Neural cell (in vitro differentiated cells): ENCODE measurements around the gene TRABD2B. TPM values are rescaled to one million over a fixed set of nuclear protein-coding genes. Genes with fewer than 3 reads are reported as not detected.

ENCODE experiments used
- H2AFZ ChIP-seq: fragments of 200-600, 300-800 bp; sonication (generic), shearing (Covaris generic); 2 replicates; pipeline ENCODE4 v1.6.0; 2014; ENCODE audit warnings: low read depth, mild to moderate bottlenecking, antibody characterized with exemption, low read length, moderate library complexity
- H3F3A ChIP-seq: fragments of 200-600 bp; shearing (Covaris generic); 2 replicates; pipeline ENCODE4 v1.6.1; 2016; ENCODE audit warnings: mild to moderate bottlenecking, moderate library complexity, mixed read lengths, antibody characterized with exemption, low read length; ENCODE audit not compliant: insufficient read depth, poor library complexity, severe bottlenecking
- H3K27ac ChIP-seq: fragments of 200-600, 300-800 bp; sonication (generic), shearing (Covaris generic); 2 replicates; pipeline ENCODE4 v1.5.1; 2014; ENCODE audit warnings: mild to moderate bottlenecking, low read length, moderate library complexity
- H3K27me3 ChIP-seq: fragments of 300-800, 200-600 bp; sonication (generic), shearing (Covaris generic); 2 replicates; pipeline ENCODE4 v1.6.0; 2014; ENCODE audit warnings: mild to moderate bottlenecking, low read depth, low read length, moderate library complexity; ENCODE audit not compliant: insufficient read depth
- H3K36me3 ChIP-seq: fragments of 300-800, 200-600 bp; sonication (generic), shearing (Covaris generic); 2 replicates; pipeline ENCODE4 v1.5.1; 2014; ENCODE audit warnings: mild to moderate bottlenecking, antibody characterized with exemption, low read length, moderate library complexity; ENCODE audit not compliant: insufficient read depth
- H3K4me2 ChIP-seq: fragments of 300-800, 200-600 bp; sonication (generic), shearing (Covaris generic); 2 replicates; pipeline ENCODE4 v1.6.0; 2014; ENCODE audit warnings: mild to moderate bottlenecking, low read length
- H3K4me3 ChIP-seq: fragments of 300-800, 200-600 bp; sonication (generic), shearing (Covaris generic); 2 replicates; pipeline ENCODE4 v1.5.1; 2014; ENCODE audit warnings: mild to moderate bottlenecking, low read length, moderate library complexity
- H3K79me2 ChIP-seq: fragments of 200-600 bp; shearing (Covaris generic); replicated peaks from 2 replicates; pipeline ENCODE4 v1.6.0; 2014; ENCODE audit warnings: mild to moderate bottlenecking, low read length, moderate library complexity; ENCODE audit not compliant: insufficient read depth
- H3K9ac ChIP-seq: fragments of 300-800, 200-600 bp; sonication (generic), shearing (Covaris generic); 2 replicates; pipeline ENCODE4 v1.6.1; 2016; ENCODE audit warnings: mild to moderate bottlenecking, low read length, mixed read lengths
- H3K9me2 ChIP-seq: fragments of 200-600 bp; shearing (Covaris generic); 2 replicates; pipeline ENCODE4 v1.6.1; 2016; ENCODE audit warnings: mild to moderate bottlenecking, low read length, mixed read lengths; ENCODE audit not compliant: insufficient read depth
- H3K9me3 ChIP-seq: fragments of 200-600, 300-800 bp; sonication (generic), shearing (Covaris generic); 2 replicates; pipeline ENCODE4 v1.6.1; 2016; ENCODE audit warnings: mild to moderate bottlenecking, mixed run types, low read length, moderate library complexity, mixed read lengths
- H4K20me1 ChIP-seq: fragments of 200-600 bp; shearing (Covaris generic); 2 replicates; pipeline ENCODE4 v1.6.1; 2016; ENCODE audit warnings: mild to moderate bottlenecking, mixed run types; ENCODE audit not compliant: insufficient read depth
- CTCF ChIP-seq: fragments of 450-650 bp; IDR thresholded peaks from 2 replicates; pipeline ENCODE4 v1.5.1; 2014; ENCODE audit warnings: antibody characterized with exemption, mild to moderate bottlenecking, moderate library complexity; ENCODE audit not compliant: poor library complexity, severe bottlenecking
- EP300 ChIP-seq: fragments of 450-650 bp; conservative IDR thresholded peaks from 2 replicates; pipeline ENCODE4 v1.6.1; 2014; ENCODE audit warnings: antibody characterized with exemption, mild to moderate bottlenecking, moderate library complexity; ENCODE audit not compliant: poor library complexity, severe bottlenecking
- EZH2 ChIP-seq: fragments of 200-600, 300-800 bp; shearing (Covaris generic), sonication (generic); IDR thresholded peaks from 2 replicates; pipeline ENCODE4 v1.6.1; 2014; ENCODE audit warnings: antibody characterized with exemption, low read length, borderline replicate concordance, mild to moderate bottlenecking; ENCODE audit not compliant: insufficient read depth, poor library complexity, severe bottlenecking
- MXI1 ChIP-seq: fragments of 450-650 bp; conservative IDR thresholded peaks from 2 replicates; pipeline ENCODE4 v1.6.1; 2014; ENCODE audit warnings: antibody characterized with exemption, mild to moderate bottlenecking; ENCODE audit not compliant: poor library complexity, severe bottlenecking
- POLR2AphosphoS5 ChIP-seq: IDR thresholded peaks from 2 replicates; pipeline ENCODE4 v1.6.1; 2012
- RAD21 ChIP-seq: fragments of 450-650 bp; conservative IDR thresholded peaks from 2 replicates; pipeline ENCODE4 v1.6.1; 2014; ENCODE audit warnings: antibody characterized with exemption, mild to moderate bottlenecking, moderate library complexity
- REST ChIP-seq: IDR thresholded peaks from 2 replicates; pipeline ENCODE4 v1.6.1; 2012; ENCODE audit warnings: borderline replicate concordance
- SMC3 ChIP-seq: fragments of 450-650 bp; conservative IDR thresholded peaks from 2 replicates; pipeline ENCODE4 v1.6.1; 2014; ENCODE audit warnings: antibody characterized with exemption, mild to moderate bottlenecking, moderate library complexity; ENCODE audit not compliant: poor library complexity
- TAF1 ChIP-seq: IDR thresholded peaks from 2 replicates; pipeline ENCODE4 v1.6.1; 2012; ENCODE audit warnings: low read depth
- polyA plus RNA-seq: library from polyadenylated mRNA; depleted of rRNA; stranded (reverse); fragments of >200 nt; gene quantifications from 2 replicates; pipeline ENCODE4 v1.2.3, GENCODE V29; 2014

The TRABD2B gene
- polyA plus RNA-seq, 1 donor from 2014 or later = 0.02 TPM

GRCh38 chr1:47809301-47810084, 187.7 kb downstream of the TRABD2B start:
- Histone ChIP-seq H3K27me3 (no peaks in the 10 kb centered on the region), H4K20me1 (no peaks in the 10 kb centered on the region), H3K27ac (no peak overlapping the region), H3K9me2 (no peaks in the 10 kb centered on the region), H3K4me3 (no peak overlapping the region), H2AFZ (no peak overlapping the region), H3K9ac (no peak overlapping the region), H3K36me3 (no peaks in the 10 kb centered on the region), H3K4me2 (no peak overlapping the region), H3K79me2 (no peaks in the 10 kb centered on the region), H3F3A (no peaks in the 10 kb centered on the region), H3K9me3 (no peaks in the 10 kb centered on the region)
- no peak for TF ChIP-seq CTCF
- TF ChIP-seq EP300 = no peak
- TF ChIP-seq TAF1 = no peak
- no peak for TF ChIP-seq MXI1

GRCh38 chr1:47808612-47809011, 188.6 kb downstream of the TRABD2B start:
- H3K27me3 ChIP-seq = no peaks in the 10 kb centered on the region
- no peak overlapping the region for H3K27ac ChIP-seq

More at GRCh38 chr1:47808612-47809011, 188.6 kb downstream of the TRABD2B start:
- H3K9me2 ChIP-seq = no peaks in the 10 kb centered on the region
- no peak overlapping the region for H3K4me3 ChIP-seq
- H2AFZ ChIP-seq = no peak overlapping the region
- H3K9ac ChIP-seq = no peak overlapping the region
- H4K20me1 ChIP-seq = no peaks in the 10 kb centered on the region
- no peaks in the 10 kb centered on the region for H3K36me3 ChIP-seq
- TF ChIP-seq TAF1 (no peak), RAD21 (no peak), EP300 (no peak), POLR2AphosphoS5 (no peak), EZH2 (no peak), MXI1 (no peak), SMC3 (no peak), REST (no peak), CTCF (no peak)
- no peak overlapping the region for H3K4me2 ChIP-seq
- H3K9me3 ChIP-seq = no peaks in the 10 kb centered on the region
- H3K79me2 ChIP-seq = no peaks in the 10 kb centered on the region
- H3F3A ChIP-seq = no peaks in the 10 kb centered on the region
